ENCODE results near the gene WSCD1. TPM values are rescaled to one million over a fixed set of nuclear protein-coding genes. Genes with fewer than 3 reads are reported as not detected.

WSCD1 gene
- total RNA-seq, 3 donors from 2014 or later (not counting 1 experiment from before 2014, with no cell fraction given), result 0.47 to 2.1 (median 1.9) TPM

DNA sequence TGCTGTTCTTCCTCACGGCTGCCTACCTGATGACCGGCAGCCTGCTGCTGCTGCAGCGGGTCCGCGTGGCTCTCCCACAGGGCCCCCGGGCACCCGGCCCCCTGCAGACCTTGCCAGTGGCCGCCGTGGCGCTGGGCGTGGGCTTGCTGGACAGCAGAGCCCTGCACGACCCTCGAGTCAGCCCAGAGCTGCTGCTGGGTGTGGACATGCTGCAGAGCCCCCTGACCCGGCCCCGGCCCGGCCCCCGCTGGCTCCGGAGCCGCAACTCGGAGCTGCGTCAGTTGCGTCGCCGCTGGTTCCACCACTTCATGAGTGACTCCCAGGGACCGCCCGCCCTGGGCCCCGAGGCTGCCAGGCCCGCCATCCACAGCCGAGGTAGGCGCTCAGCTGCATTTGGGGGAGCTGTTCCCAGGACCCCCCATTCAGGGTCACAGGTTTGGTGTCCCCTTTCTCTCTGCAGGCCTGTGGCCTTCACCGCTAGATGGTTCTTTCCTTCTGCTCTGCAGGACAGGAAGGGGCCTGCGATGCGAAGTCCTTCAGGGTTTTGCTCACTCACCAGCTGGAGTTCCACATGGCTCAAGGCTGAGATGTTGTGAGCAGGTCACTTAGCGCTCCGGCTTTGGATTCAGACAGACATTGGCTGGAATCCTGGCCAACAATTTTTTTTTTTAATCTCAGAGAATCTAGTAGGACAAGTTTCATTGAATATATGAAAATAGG is 10.7 kb downstream of the WSCD1 start:
- no peak overlapping the region for H3K27ac Mint-ChIP-seq
- Histone ChIP-seq H3K9me3 (ENCODE audit: control insufficient read depth, insufficient read depth, low read length) (no peaks in the 10 kb centered on the region), H3K27me3 (ENCODE audit: control insufficient read depth, insufficient read depth, low read length) (no peaks in the 10 kb centered on the region), H3K4me1 (ENCODE audit: control insufficient read depth, insufficient read depth, low read length) (no peaks in the 10 kb centered on the region), H3K4me3 (ENCODE audit: low read length) (no peak overlapping the region), H3K27ac (ENCODE audit: low read length) (no peak overlapping the region), H3K36me3 (ENCODE audit: control insufficient read depth, insufficient read depth, low read length) (no peaks in the 10 kb centered on the region)
- ATAC-seq, result no peak
- DNase-seq, result no peak
- H3K9me3 Mint-ChIP-seq, result no peaks in the 10 kb centered on the region
- no peaks in the 10 kb centered on the region for H3K36me3 Mint-ChIP-seq
- H3K27me3 Mint-ChIP-seq (ENCODE audit: low read depth in 2 of 2), result peaks cover 0 to 2% of the 10 kb centered on the region in 2 donors
- H3K4me3 Mint-ChIP-seq, result no peak overlapping the region
- WGBS (ENCODE audit: insufficient coverage), result 92% methylated on average over 35 of the region's 35 CpGs
- intact Hi-C loops (cut with micrococcal nuclease), result no loop called here
- TF ChIP-seq, protein P1, sequence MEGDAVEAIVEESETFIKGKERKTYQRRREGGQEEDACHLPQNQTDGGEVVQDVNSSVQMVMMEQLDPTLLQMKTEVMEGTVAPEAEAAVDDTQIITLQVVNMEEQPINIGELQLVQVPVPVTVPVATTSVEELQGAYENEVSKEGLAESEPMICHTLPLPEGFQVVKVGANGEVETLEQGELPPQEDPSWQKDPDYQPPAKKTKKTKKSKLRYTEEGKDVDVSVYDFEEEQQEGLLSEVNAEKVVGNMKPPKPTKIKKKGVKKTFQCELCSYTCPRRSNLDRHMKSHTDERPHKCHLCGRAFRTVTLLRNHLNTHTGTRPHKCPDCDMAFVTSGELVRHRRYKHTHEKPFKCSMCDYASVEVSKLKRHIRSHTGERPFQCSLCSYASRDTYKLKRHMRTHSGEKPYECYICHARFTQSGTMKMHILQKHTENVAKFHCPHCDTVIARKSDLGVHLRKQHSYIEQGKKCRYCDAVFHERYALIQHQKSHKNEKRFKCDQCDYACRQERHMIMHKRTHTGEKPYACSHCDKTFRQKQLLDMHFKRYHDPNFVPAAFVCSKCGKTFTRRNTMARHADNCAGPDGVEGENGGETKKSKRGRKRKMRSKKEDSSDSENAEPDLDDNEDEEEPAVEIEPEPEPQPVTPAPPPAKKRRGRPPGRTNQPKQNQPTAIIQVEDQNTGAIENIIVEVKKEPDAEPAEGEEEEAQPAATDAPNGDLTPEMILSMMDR (IDR thresholded peaks at IDR 0.05), result no peak
- H3K4me1 Mint-ChIP-seq, result no peaks in the 10 kb centered on the region

DNA sequence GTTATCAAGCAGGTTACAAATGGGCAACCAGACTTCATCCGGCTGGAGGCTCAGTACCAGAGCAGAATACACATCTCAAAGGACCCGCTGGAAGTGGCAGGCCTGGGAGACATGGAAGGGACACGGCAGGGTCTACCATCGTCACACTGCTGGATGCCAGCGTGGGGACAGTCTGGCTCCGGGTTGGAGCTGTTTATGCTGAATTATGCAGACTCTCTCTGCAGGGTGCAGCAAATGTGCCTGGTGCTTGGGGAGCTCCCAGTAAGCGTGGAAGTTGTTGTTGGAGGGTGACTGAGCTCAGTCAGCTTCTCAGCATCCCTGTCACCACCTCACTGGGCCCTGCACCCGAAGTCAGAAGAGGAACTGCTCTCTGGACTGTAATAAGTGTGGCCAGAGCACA is 12.2 kb downstream of the WSCD1 start:
- 85% methylated on average over 8 of the region's 8 CpGs for WGBS (ENCODE audit: insufficient coverage)
- intact Hi-C loops (cut with micrococcal nuclease), result no loop called here
- H3K36me3 Mint-ChIP-seq, result no peaks in the 10 kb centered on the region

GRCh38 chr17:6084311-6085161 is 14.4 kb downstream of the WSCD1 start:
- Mint-ChIP-seq H3K4me1 (no peaks in the 10 kb centered on the region), H3K27me3 (ENCODE audit: low read depth in 2 of 2) (no peaks in the 10 kb centered on the region), H3K36me3 (no peaks in the 10 kb centered on the region), H3K9me3 (no peaks in the 10 kb centered on the region), H3K4me3 (no peak overlapping the region), H3K27ac (no peak overlapping the region)
- Histone ChIP-seq H3K27ac (ENCODE audit: low read length) (no peak overlapping the region), H3K4me1 (ENCODE audit: control insufficient read depth, insufficient read depth, low read length) (no peaks in the 10 kb centered on the region), H3K36me3 (ENCODE audit: control insufficient read depth, insufficient read depth, low read length) (no peaks in the 10 kb centered on the region), H3K4me3 (ENCODE audit: low read length) (no peak overlapping the region), H3K9me3 (ENCODE audit: control insufficient read depth, insufficient read depth, low read length) (no peaks in the 10 kb centered on the region), H3K27me3 (ENCODE audit: control insufficient read depth, insufficient read depth, low read length) (no peaks in the 10 kb centered on the region)
- TF ChIP-seq, protein P1 (IDR thresholded peaks at IDR 0.05), result no peak
- 91% methylated on average over 23 of the region's 25 CpGs for WGBS (ENCODE audit: insufficient coverage)
- no peak for DNase-seq
- no peak for ATAC-seq
- intact Hi-C loops (cut with micrococcal nuclease), result no loop called here

More for the DNA sequence above, 12.2 kb downstream of the WSCD1 start:
- no peak overlapping the region for H3K4me3 ChIP-seq (ENCODE audit: low read length)
- DNase-seq (no peak), ATAC-seq (no peak)
- no peak overlapping the region for H3K4me3 Mint-ChIP-seq
- TF ChIP-seq, protein P1 (IDR thresholded peaks at IDR 0.05), result no peak
- no peak overlapping the region for H3K27ac ChIP-seq (ENCODE audit: low read length)
- H3K36me3 ChIP-seq (ENCODE audit: control insufficient read depth, insufficient read depth, low read length), result no peaks in the 10 kb centered on the region
- no peaks in the 10 kb centered on the region for H3K27me3 Mint-ChIP-seq (ENCODE audit: low read depth in 2 of 2)
- no peak overlapping the region for H3K27ac Mint-ChIP-seq
- no peaks in the 10 kb centered on the region for H3K4me1 Mint-ChIP-seq
- H3K27me3 ChIP-seq (ENCODE audit: control insufficient read depth, insufficient read depth, low read length), result no peaks in the 10 kb centered on the region
- no peaks in the 10 kb centered on the region for H3K9me3 Mint-ChIP-seq
- no peaks in the 10 kb centered on the region for H3K4me1 ChIP-seq (ENCODE audit: control insufficient read depth, insufficient read depth, low read length)
- no peaks in the 10 kb centered on the region for H3K9me3 ChIP-seq (ENCODE audit: control insufficient read depth, insufficient read depth, low read length)
